ENCODE measurements around the gene GNB4. TPM values are rescaled to one million over a fixed set of nuclear protein-coding genes. Genes with fewer than 3 reads are reported as not detected.

Gene GNB4
- total and polyA plus RNA-seq, 2 of the 8 experiments (the other 6 are each of a cell fraction or from before 2014, with no cell fraction given): 13.4 to 29.2 TPM

GRCh38 chr3:179488213-179488612, 36.9 kb upstream of the GNB4 start:
- ChIA-PET POLR2A (ENCODE audit: partially characterized antibody) (no interaction called here), CTCF (ENCODE audit: partially characterized antibody) (interaction anchor here (0.6 to 1.4 kb wide), 4 partner anchors 12 to 162 kb away, joined by 3 to 5 read pairs (median 4); no protein-coding TSS in a partner anchor)
- no peak overlapping the region for H4K8ac ChIP-seq (ENCODE audit: extremely low read depth, insufficient read depth, low read length)
- H4K20me1 ChIP-seq (replicated peaks in 1 of 2; ENCODE audit: control insufficient read depth in 1 of 2, insufficient read depth in 2 of 2, low read length in 2 of 2): no peaks in the 10 kb centered on the region
- H3K14ac ChIP-seq (ENCODE audit: insufficient read length): no peak overlapping the region
- TF ChIP-seq, protein P1, sequence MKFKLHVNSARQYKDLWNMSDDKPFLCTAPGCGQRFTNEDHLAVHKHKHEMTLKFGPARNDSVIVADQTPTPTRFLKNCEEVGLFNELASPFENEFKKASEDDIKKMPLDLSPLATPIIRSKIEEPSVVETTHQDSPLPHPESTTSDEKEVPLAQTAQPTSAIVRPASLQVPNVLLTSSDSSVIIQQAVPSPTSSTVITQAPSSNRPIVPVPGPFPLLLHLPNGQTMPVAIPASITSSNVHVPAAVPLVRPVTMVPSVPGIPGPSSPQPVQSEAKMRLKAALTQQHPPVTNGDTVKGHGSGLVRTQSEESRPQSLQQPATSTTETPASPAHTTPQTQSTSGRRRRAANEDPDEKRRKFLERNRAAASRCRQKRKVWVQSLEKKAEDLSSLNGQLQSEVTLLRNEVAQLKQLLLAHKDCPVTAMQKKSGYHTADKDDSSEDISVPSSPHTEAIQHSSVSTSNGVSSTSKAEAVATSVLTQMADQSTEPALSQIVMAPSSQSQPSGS (IDR thresholded peaks at IDR 0.05; ENCODE audit: low read length): no peak
- TF ChIP-seq JUN (IDR thresholded peaks at IDR 0.05; ENCODE audit: low read depth, low read length) (no peak), POU5F1 (IDR thresholded peaks at IDR 0.05; ENCODE audit: low read depth, low read length) (0 out of 2 replicates have a peak, but pooled peaks have one; percentile 58), BRCA1 (IDR thresholded peaks at IDR 0.05; ENCODE audit: low read depth, low read length) (no peak)
- no peak for DNase-seq (ENCODE audit: low read depth in 1 of 2, low spot score in 2 of 2)
- H3K4me1 ChIP-seq (replicated peaks in 1 of 4; ENCODE audit: control insufficient read depth in 3 of 4, insufficient read depth in 4 of 4, low read length in 3 of 4): no peaks in the 10 kb centered on the region
- no peaks in the 10 kb centered on the region for H3K79me1 ChIP-seq (ENCODE audit: low read depth, low read length)
- H2BK5ac ChIP-seq (ENCODE audit: low read depth, low read length): no peak overlapping the region
- H3K79me2 ChIP-seq (ENCODE audit: control insufficient read depth in 1 of 2, insufficient read depth in 2 of 2, low read length in 2 of 2): no peaks in the 10 kb centered on the region
- H3K36me3 ChIP-seq (ENCODE audit: control insufficient read depth in 2 of 4, insufficient read depth in 4 of 4, low read length in 3 of 4): no peaks in the 10 kb centered on the region
- no peak overlapping the region for H3K18ac ChIP-seq (ENCODE audit: extremely low read depth, low read length)
- no peak overlapping the region for H3K56ac ChIP-seq (replicated peaks; ENCODE audit: insufficient read length, low read depth, low read length)
- no peak overlapping the region for H2BK120ac ChIP-seq (replicated peaks; ENCODE audit: low read depth, low read length)
- H2AFZ ChIP-seq (ENCODE audit: low read length): no peak overlapping the region
- no peak overlapping the region for H4K5ac ChIP-seq (ENCODE audit: insufficient read length, low read depth, low read length)
- no peak overlapping the region for H3K23ac ChIP-seq (ENCODE audit: insufficient read length)
- no peak overlapping the region for H3K4me3 ChIP-seq (ENCODE audit: extremely low read depth in 1 of 4, insufficient read depth in 2 of 4, low read depth in 3 of 4, low read length in 4 of 4)
- H3K4me2 ChIP-seq (ENCODE audit: insufficient read depth in 1 of 2, low read depth in 2 of 2, low read length in 2 of 2): no peak overlapping the region
- no peaks in the 10 kb centered on the region for H3K27me3 ChIP-seq (replicated peaks in 1 of 4; ENCODE audit: control insufficient read depth in 3 of 4, extremely low read depth in 1 of 4, insufficient read depth in 3 of 4, low read length in 3 of 4)
- H2BK12ac ChIP-seq (ENCODE audit: low read depth, low read length): no peak overlapping the region
- H2BK15ac ChIP-seq (ENCODE audit: low read length): no peak overlapping the region
- H4K91ac ChIP-seq (replicated peaks; ENCODE audit: insufficient read length, low read length): no peak overlapping the region
- no peak overlapping the region for H3K9ac ChIP-seq (replicated peaks in 1 of 4; ENCODE audit: extremely low read depth in 1 of 4, low read depth in 3 of 4, low read length in 3 of 4)
- H3K27ac ChIP-seq (ENCODE audit: low read depth, low read length): no peak overlapping the region
- FAIRE-seq: no peak
- H3K23me2 ChIP-seq (ENCODE audit: low read depth, low read length): no peaks in the 10 kb centered on the region
- H3K4ac ChIP-seq (replicated peaks; ENCODE audit: insufficient read length, low read depth, low read length): no peak overlapping the region
- H2BK20ac ChIP-seq (ENCODE audit: low read length): no peak overlapping the region
- peaks cover 0 to 3% of the 10 kb centered on the region in 2 experiments; a peak in 2 of 4 replicates for H3K9me3 ChIP-seq (ENCODE audit: insufficient read depth in 2 of 2, low read depth in 1 of 2, low read length in 1 of 2)
- no peak overlapping the region for H2AK5ac ChIP-seq (ENCODE audit: low read depth, low read length)

Measured in H1 (cell line).